GM23338 (cell line): Measurements from ENCODE around the gene MAPK8. TPM values are rescaled to one million over a fixed set of nuclear protein-coding genes. Genes with fewer than 3 reads are reported as not detected.

Experiments
- ATAC-seq: fragments of 200-7000 bp; cut with Tn5 transposase; 3 replicates; pipeline ENCODE4 v1.9.1; 2020
- DNase-seq: peaks from one replicate; pipeline ENCODE4 v3.0.0-alpha.2; 2015; ENCODE audit warnings: low spot score
- H2AFZ ChIP-seq: fragments of 200-600 bp; sonication (generic); 2 replicates; pipeline ENCODE4 v1.8.0; 2016; ENCODE audit warnings: antibody characterized with exemption, mild to moderate bottlenecking, moderate library complexity
- H3F3A ChIP-seq: fragments of 200-600 bp; sonication (generic); replicated peaks from 2 replicates; pipeline ENCODE4 v1.8.0; 2017; ENCODE audit warnings: antibody characterized with exemption, mixed run types, low read depth
- H3K27ac ChIP-seq: fragments of 200-600 bp; sonication (generic); 2 replicates; pipeline ENCODE4 v1.6.1; 2016; ENCODE audit warnings: low read depth
- H3K27me3 ChIP-seq: fragments of 200-600 bp; sonication (generic); 2 replicates; pipeline ENCODE4 v1.8.0; 2016; ENCODE audit warnings: mild to moderate bottlenecking, mixed run types, moderate library complexity; ENCODE audit not compliant: insufficient read depth
- H3K36me3 ChIP-seq: fragments of 200-600 bp; sonication (generic); 2 replicates; pipeline ENCODE4 v1.8.0; 2016; ENCODE audit warnings: mild to moderate bottlenecking; ENCODE audit not compliant: insufficient read depth
- H3K4me1 ChIP-seq: fragments of 200-600 bp; sonication (generic); 2 replicates; pipeline ENCODE4 v1.8.0; 2016; ENCODE audit warnings: mild to moderate bottlenecking, moderate library complexity; ENCODE audit not compliant: insufficient read depth
- H3K4me2 ChIP-seq: fragments of 200-600 bp; sonication (generic); 2 replicates; pipeline ENCODE4 v1.7.1; 2017; ENCODE audit warnings: mixed run types
- H3K4me3 ChIP-seq: fragments of 200-600 bp; sonication (generic); 2 replicates; pipeline ENCODE4 v1.6.1; 2016; ENCODE audit warnings: mixed run types
- H3K79me2 ChIP-seq: fragments of 200-600 bp; sonication (generic); replicated peaks from 2 replicates; pipeline ENCODE4 v1.8.0; 2017; ENCODE audit warnings: mild to moderate bottlenecking; ENCODE audit not compliant: insufficient read depth
- H3K9me2 ChIP-seq: fragments of 200-600 bp; sonication (generic); 2 replicates; pipeline ENCODE4 v1.8.0; 2017; ENCODE audit not compliant: insufficient read depth
- H4K20me1 ChIP-seq: fragments of 200-600 bp; sonication (generic); replicated peaks from 2 replicates; pipeline ENCODE4 v1.8.0; 2017; ENCODE audit warnings: mild to moderate bottlenecking; ENCODE audit not compliant: insufficient read depth
- H3K27ac Mint-ChIP-seq: 2 replicates; pipeline ENCODE4 v1.8.0; 2020; ENCODE audit warnings: inconsistent platforms, mild to moderate bottlenecking, moderate library complexity, mixed read lengths
- H3K27me3 Mint-ChIP-seq: 3 replicates; pipeline ENCODE4 v1.8.0; 2022; ENCODE audit warnings: low read depth, mild to moderate bottlenecking, moderate library complexity, mixed read lengths, inconsistent platforms; ENCODE audit not compliant: insufficient read depth, poor library complexity
- H3K36me3 Mint-ChIP-seq: 3 replicates; pipeline ENCODE4 v1.8.0; 2021; ENCODE audit warnings: low read depth, mild to moderate bottlenecking, inconsistent platforms, moderate library complexity, mixed read lengths
- H3K4me1 Mint-ChIP-seq: 3 replicates; pipeline ENCODE4 v1.8.0; 2020; ENCODE audit warnings: mild to moderate bottlenecking, inconsistent platforms, mixed read lengths
- H3K4me3 Mint-ChIP-seq: 3 replicates; pipeline ENCODE4 v1.8.0; 2021; ENCODE audit warnings: moderate library complexity, mild to moderate bottlenecking, inconsistent platforms, mixed read lengths
- H3K9me3 Mint-ChIP-seq: 3 replicates; pipeline ENCODE4 v1.8.0; 2020; ENCODE audit warnings: moderate library complexity, mild to moderate bottlenecking, inconsistent platforms, mixed read lengths
- CREB1 ChIP-seq: fragments of 250-450 bp; sonication (Bioruptor Pico); IDR thresholded peaks from 2 replicates; pipeline ENCODE4 v1.5.0; 2020; ENCODE audit warnings: low read depth, mild to moderate bottlenecking, moderate library complexity
- CTCF ChIP-seq, 2 experiments: fragments of 200-600 bp in 1 of 2; sonication (generic) in 1 of 2; conservative IDR thresholded peaks; 2 replicates each; pipeline versions ENCODE4 v1.5.1 to v1.6.1; 2016 to 2017; ENCODE audit warnings: antibody characterized with exemption in 2 of 2, low read depth in 2 of 2, mild to moderate bottlenecking in 2 of 2, moderate library complexity in 1 of 2
- ETS1 ChIP-seq: IDR thresholded peaks from 2 replicates; pipeline ENCODE4 v1.6.1; 2016; ENCODE audit warnings: antibody characterized with exemption
- EZH2 ChIP-seq: fragments of 200-600 bp; sonication (generic); IDR thresholded peaks from one replicate; pipeline ENCODE4 v1.8.0; 2017; ENCODE audit warnings: antibody characterized with exemption, mild to moderate bottlenecking, low read depth; ENCODE audit not compliant: unreplicated experiment
- EZH2phosphoT487 ChIP-seq: fragments of 200-600 bp; sonication (generic); IDR thresholded peaks from one replicate; pipeline ENCODE4 v1.8.1; 2018; ENCODE audit warnings: antibody characterized with exemption; ENCODE audit not compliant: unreplicated experiment
- JUNB ChIP-seq: IDR thresholded peaks from one replicate; pipeline ENCODE4 v1.6.1; 2016; ENCODE audit warnings: antibody characterized with exemption; ENCODE audit not compliant: unreplicated experiment
- NANOG ChIP-seq: IDR thresholded peaks from 2 replicates; pipeline ENCODE4 v1.6.1; 2016; ENCODE audit warnings: antibody characterized with exemption, borderline replicate concordance
- POLR2AphosphoS5 ChIP-seq: IDR thresholded peaks from 2 replicates; pipeline ENCODE4 v1.6.1; 2016; ENCODE audit warnings: antibody characterized with exemption, low read depth
- REST ChIP-seq: IDR thresholded peaks from one replicate; pipeline ENCODE4 v1.6.1; 2018; ENCODE audit warnings: antibody characterized with exemption; ENCODE audit not compliant: unreplicated experiment
- STAT1 ChIP-seq: IDR thresholded peaks from one replicate; pipeline ENCODE4 v1.6.1; 2016; ENCODE audit warnings: antibody characterized with exemption; ENCODE audit not compliant: unreplicated experiment
- ZNF114 ChIP-seq: fragments of 250-450 bp; sonication (Bioruptor Pico); IDR thresholded peaks from 2 replicates; pipeline ENCODE4 v1.5.0; 2020; ENCODE audit warnings: mild to moderate bottlenecking, moderate library complexity
- ZNF331 ChIP-seq: fragments of 250-450 bp; sonication (Bioruptor Pico); IDR thresholded peaks from 2 replicates; pipeline ENCODE4 v1.5.0; 2020; ENCODE audit warnings: low read depth, mild to moderate bottlenecking, moderate library complexity
- ZNF462 ChIP-seq: fragments of 250-450 bp; sonication (Bioruptor Pico); IDR thresholded peaks from 2 replicates; pipeline ENCODE4 v1.5.0; 2020; ENCODE audit warnings: mild to moderate bottlenecking, moderate library complexity
- polyA plus RNA-seq: library from polyadenylated mRNA; unstranded; fragments of >200 nt; fragmentation: Nextera tagmentation; extraction: Ambion mirVana; gene quantifications from 2 replicates; pipeline ENCODE4 v1.2.1, GENCODE V29; 2016
- total RNA-seq: library from RNA; depleted of rRNA; stranded (reverse); fragments of >200 nt; shearing (Covaris generic); gene quantifications from 2 replicates; pipeline ENCODE4 v1.2.3, GENCODE V29; 2014

MAPK8 gene
- total and polyA plus RNA-seq, 2 experiments from 2014 or later = 52.4 to 73.6 TPM

- no peak for DNase-seq
- H3K27ac Mint-ChIP-seq = no peak overlapping the region
- no peaks in the 10 kb centered on the region for H3K9me2 ChIP-seq
- H3F3A ChIP-seq = no peaks in the 10 kb centered on the region
- H3K4me3 ChIP-seq = no peak overlapping the region
- no peaks in the 10 kb centered on the region for H3K27me3 ChIP-seq
- H3K4me1 ChIP-seq = no peaks in the 10 kb centered on the region
- H3K27me3 Mint-ChIP-seq = no peaks in the 10 kb centered on the region
- peaks cover 9% of the 10 kb centered on the region; the same call in 1 of the 2 replicates for H4K20me1 ChIP-seq
- H3K36me3 ChIP-seq = no peaks in the 10 kb centered on the region
- peaks cover 31% of the 10 kb centered on the region for H3K9me3 Mint-ChIP-seq
- no peak overlapping the region for H3K4me2 ChIP-seq
- peaks cover 13% of the 10 kb centered on the region; the same call in 2 of the 3 replicates for H3K4me1 Mint-ChIP-seq
- H3K27ac ChIP-seq = no peak overlapping the region
- H3K36me3 Mint-ChIP-seq = peaks cover 34% of the 10 kb centered on the region
- no peak for TF ChIP-seq ZNF331 (CRISPR knock-in tag)
- TF ChIP-seq ZNF114 (CRISPR knock-in tag) = no peak
- TF ChIP-seq NANOG = no peak
- TF ChIP-seq REST = no peak
- no peak for TF ChIP-seq CTCF (conservative IDR thresholded peaks at IDR 0.05; ENCODE audit: low read depth in 2 of 2)
- TF ChIP-seq CREB1 (CRISPR knock-in tag) = no peak
- no peak for TF ChIP-seq ETS1
- TF ChIP-seq JUNB = no peak
- no peak for TF ChIP-seq EZH2phosphoT487
- TF ChIP-seq EZH2 = no peak
- TF ChIP-seq STAT1 = no peak
- no peak for TF ChIP-seq ZNF462
- TF ChIP-seq POLR2AphosphoS5 = no peak
- ATAC-seq = no peak
- peaks cover 90% of the 10 kb centered on the region for H3K79me2 ChIP-seq
- no peak overlapping the region for H3K4me3 Mint-ChIP-seq
- H2AFZ ChIP-seq = no peak overlapping the region
Measured at GRCh38 chr10:48331436-48331835, 25.0 kb downstream of the MAPK8 start.
